Colonic mucosa (tissue), 4 donors: Measurements from ENCODE around the gene METTL24. TPM values are rescaled to one million over a fixed set of nuclear protein-coding genes. Genes with fewer than 3 reads are reported as not detected.
"Not testable (repeated sequence)": the region's sequence is repeated elsewhere in the genome, so short reads cannot be mapped to it uniquely, and the experiment has no call there.

Experiments used
- DNase-seq: peaks from one replicate; pipeline ENCODE4 v3.0.0-alpha.2; 2020
- H3K27ac ChIP-seq: fragments of 200-600 bp; one replicate; pipeline ENCODE4 v1.8.0; 2021
- H3K27me3 ChIP-seq: fragments of 200-600 bp; one replicate; pipeline ENCODE4 v1.8.0; 2021
- H3K36me3 ChIP-seq: fragments of 200-600 bp; one replicate; pipeline ENCODE4 v1.8.0; 2021
- H3K4me1 ChIP-seq: fragments of 200-600 bp; one replicate; pipeline ENCODE4 v1.8.0; 2021; ENCODE audit warnings: mild to moderate bottlenecking
- H3K4me3 ChIP-seq: fragments of 200-600 bp; one replicate; pipeline ENCODE4 v1.8.0; 2021
- H3K9ac ChIP-seq, 2 donors: one replicate each; pipeline ENCODE4 v1.7.0; 2013; ENCODE audit warnings: control low read depth in 2 of 2, low read depth in 2 of 2, low read length in 2 of 2
- H3K9me3 ChIP-seq: fragments of 200-600 bp; one replicate; pipeline ENCODE4 v1.8.0; 2021
- CTCF ChIP-seq: fragments of 200-600 bp; IDR thresholded peaks from one replicate; pipeline ENCODE4 v1.8.0; 2022; ENCODE audit warnings: antibody characterized with exemption, mild to moderate bottlenecking
- intact Hi-C: fragments of 100-400 bp; cut with DNase I; formaldehyde crosslinking; loops from one replicate; pipeline ENCODE4 v1.14.1; 2022
- total RNA-seq, 2 donors: library from RNA; stranded (reverse); fragmentation: NEBNext Ultra II Directional in 1 of 2; extraction: Animal tissue kit (Norgen Biotek cat#: 25700) in 1 of 2; gene quantifications; one replicate each; pipeline ENCODE4 v1.2.1, GENCODE V29; 2021
- donor health status: healthy.
- donor health status: DM: no; HTN: no; CAD: no.
- donor health status: DM: no; HTN: no; CAD: no.

METTL24 gene
- total RNA-seq, 2 donors from 2014 or later: 0.54 to 3.5 TPM

GRCh38 chr6:110307368-110307767, 50.8 kb downstream of the METTL24 start:
- no peaks in the 10 kb centered on the region for H3K4me1 ChIP-seq
- intact Hi-C loops: no loop called here
- no peak for DNase-seq
- no peak for TF ChIP-seq CTCF
- no peaks in the 10 kb centered on the region for H3K9me3 ChIP-seq
- H3K27ac ChIP-seq: no peak overlapping the region
- no peaks in the 10 kb centered on the region for H3K27me3 ChIP-seq
- H3K4me3 ChIP-seq: no peak overlapping the region
- H3K36me3 ChIP-seq: no peaks in the 10 kb centered on the region
- no peak overlapping the region for H3K9ac ChIP-seq

DNA sequence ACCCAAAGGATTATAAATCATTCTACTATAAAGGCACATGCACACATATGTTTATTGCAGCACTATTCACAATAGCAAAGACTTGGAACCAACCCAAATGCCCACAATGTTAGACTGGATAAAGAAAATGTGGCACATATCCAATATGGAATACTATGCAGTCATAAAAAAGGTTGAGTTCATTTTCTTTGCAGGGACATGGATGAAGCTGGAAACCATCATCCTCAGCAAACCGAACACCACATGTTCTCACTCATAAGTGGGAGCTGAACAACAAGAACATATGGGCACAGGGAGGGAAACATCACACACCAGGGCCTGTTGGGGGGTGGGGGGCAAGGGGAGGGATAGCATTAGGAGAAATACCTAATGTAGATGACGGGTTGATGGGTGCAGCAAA, 52.3 kb downstream of the METTL24 start:
- H3K4me1 ChIP-seq, H3K4me3 ChIP-seq, H3K36me3 ChIP-seq, DNase-seq, H3K27me3 ChIP-seq, H3K9ac ChIP-seq, H3K9me3 ChIP-seq, intact Hi-C loops, H3K27ac ChIP-seq: not testable (repeated sequence)

DNA sequence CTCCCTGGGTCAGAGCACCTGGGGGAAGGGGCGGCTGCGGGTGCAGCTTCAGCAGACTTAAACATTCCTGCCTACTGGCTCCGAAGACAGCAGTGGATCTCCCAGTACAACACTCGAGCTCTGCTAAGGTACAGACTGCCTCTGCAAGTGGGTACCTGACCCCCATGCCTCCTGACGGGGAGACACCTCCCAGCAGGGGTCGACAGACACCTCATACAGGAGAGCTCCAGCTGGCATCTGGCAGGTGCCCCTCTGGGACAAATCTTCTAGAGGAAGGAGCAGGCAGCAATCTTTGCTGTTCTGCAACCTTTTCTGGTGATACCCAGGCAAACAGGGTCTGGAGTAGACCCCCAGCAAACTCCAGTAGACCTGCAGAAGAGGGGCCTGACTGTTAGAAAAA, 54.5 kb downstream of the METTL24 start:
- H3K27me3 ChIP-seq, intact Hi-C loops, H3K36me3 ChIP-seq, H3K9me3 ChIP-seq, H3K9ac ChIP-seq, H3K27ac ChIP-seq, H3K4me1 ChIP-seq, H3K4me3 ChIP-seq, DNase-seq: not testable (repeated sequence)

DNA sequence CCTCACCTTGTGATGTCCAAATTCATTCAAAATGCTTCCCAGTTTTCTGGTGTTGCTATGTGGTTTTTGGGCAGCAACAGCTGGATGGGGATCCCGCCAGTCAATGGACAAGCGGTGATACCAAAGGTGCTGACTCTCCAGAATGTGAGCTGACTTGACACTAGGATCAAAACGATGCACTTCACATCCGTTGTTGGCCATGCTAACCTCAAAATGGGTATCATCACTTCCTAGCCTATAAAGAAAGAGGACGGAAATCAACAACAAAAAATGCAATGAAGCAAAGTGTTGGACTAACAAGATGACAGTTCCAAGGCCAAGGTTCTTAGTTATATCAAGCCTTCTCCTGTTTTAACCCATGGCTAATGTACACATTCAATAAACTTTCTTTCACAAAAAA, 59.2 kb downstream of the METTL24 start:
- DNase-seq: no peak
- intact Hi-C loops: no loop called here

DNA sequence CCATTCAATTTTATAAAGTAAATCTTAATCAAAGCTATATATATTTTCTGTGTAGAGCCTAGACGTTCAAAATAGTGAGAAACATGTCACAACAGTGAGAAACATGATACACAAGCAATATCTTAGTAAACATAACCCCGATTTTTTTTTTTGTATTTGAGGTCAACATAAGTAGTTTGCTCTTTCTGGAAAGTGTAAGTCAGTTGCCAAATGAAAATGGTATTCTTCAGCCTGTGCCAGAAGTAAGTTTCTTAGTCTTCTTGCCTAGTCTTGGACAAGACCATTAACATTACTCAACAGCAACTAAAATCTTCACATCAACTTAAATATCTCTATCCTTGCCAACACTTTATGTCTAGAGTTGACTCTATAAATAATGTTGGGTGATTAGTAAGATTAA, 59.7 kb downstream of the METTL24 start:
- H3K9ac ChIP-seq: no peak overlapping the region
- H3K36me3 ChIP-seq: no peaks in the 10 kb centered on the region
- H3K27ac ChIP-seq: no peak overlapping the region
- no peaks in the 10 kb centered on the region for H3K4me1 ChIP-seq
- no peaks in the 10 kb centered on the region for H3K9me3 ChIP-seq
- no peaks in the 10 kb centered on the region for H3K27me3 ChIP-seq
- TF ChIP-seq CTCF: no peak
- no peak for DNase-seq
- intact Hi-C loops: no loop called here
- H3K4me3 ChIP-seq: no peak overlapping the region

More for the DNA sequence above, 59.2 kb downstream of the METTL24 start:
- Histone ChIP-seq H3K27ac (no peak overlapping the region), H3K9me3 (no peaks in the 10 kb centered on the region), H3K27me3 (no peaks in the 10 kb centered on the region), H3K9ac (no peak overlapping the region), H3K4me3 (no peak overlapping the region), H3K36me3 (no peaks in the 10 kb centered on the region), H3K4me1 (no peaks in the 10 kb centered on the region)
- no peak for TF ChIP-seq CTCF

- Histone ChIP-seq H3K9me3 (no peaks in the 10 kb centered on the region), H3K27ac (no peak overlapping the region), H3K4me1 (no peaks in the 10 kb centered on the region), H3K27me3 (no peaks in the 10 kb centered on the region), H3K9ac (no peak overlapping the region), H3K4me3 (no peak overlapping the region), H3K36me3 (no peaks in the 10 kb centered on the region)
- intact Hi-C loops: no loop called here
- TF ChIP-seq CTCF: no peak
- no peak for DNase-seq
Observed at GRCh38 chr6:110296241-110297025, 61.7 kb downstream of the METTL24 start.
